Retinal pigment epithelial cell (primary cell): Measurements from ENCODE around the gene C1orf35.

Experiments
- DNase-seq: peaks from one replicate; pipeline ENCODE4 v3.0.0-alpha.2; 2010; ENCODE audit warnings: low read depth
- H3K4me3 ChIP-seq: 2 replicates; pipeline ENCODE4 v1.5.1; 2011; ENCODE audit warnings: mild to moderate bottlenecking, low read length, control low read depth, moderate library complexity
- TF ChIP-seq, protein P1 (sequence below): conservative IDR thresholded peaks from 2 replicates; pipeline ENCODE4 v1.5.1; 2011; ENCODE audit warnings: low read depth, low read length, control low read depth, inconsistent platforms

Gene C1orf35

DNA sequence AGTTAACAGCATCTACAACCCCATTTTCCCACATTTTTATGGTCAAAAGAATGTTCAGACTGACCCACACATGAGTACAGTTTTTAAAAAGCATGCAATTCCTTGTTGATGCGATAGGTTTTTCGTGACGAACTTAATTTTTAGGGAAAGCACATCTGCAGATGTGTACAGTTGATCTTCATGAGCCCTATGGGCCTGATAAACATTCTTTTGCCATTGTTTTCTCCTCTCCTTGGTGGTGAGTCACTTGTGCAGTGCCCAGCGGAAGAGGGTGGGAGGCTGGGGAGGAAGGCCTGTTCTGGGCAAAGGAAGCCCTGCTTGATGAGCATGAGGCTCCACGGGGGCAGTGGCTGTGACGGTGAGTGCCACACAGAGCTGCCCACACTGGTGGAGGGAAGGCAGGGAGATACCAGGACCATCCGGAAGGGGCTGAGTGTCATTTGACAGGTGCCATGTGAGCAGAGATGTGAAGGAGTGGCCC is 15.3 kb downstream of the C1orf35 start:
- TF ChIP-seq, protein P1, sequence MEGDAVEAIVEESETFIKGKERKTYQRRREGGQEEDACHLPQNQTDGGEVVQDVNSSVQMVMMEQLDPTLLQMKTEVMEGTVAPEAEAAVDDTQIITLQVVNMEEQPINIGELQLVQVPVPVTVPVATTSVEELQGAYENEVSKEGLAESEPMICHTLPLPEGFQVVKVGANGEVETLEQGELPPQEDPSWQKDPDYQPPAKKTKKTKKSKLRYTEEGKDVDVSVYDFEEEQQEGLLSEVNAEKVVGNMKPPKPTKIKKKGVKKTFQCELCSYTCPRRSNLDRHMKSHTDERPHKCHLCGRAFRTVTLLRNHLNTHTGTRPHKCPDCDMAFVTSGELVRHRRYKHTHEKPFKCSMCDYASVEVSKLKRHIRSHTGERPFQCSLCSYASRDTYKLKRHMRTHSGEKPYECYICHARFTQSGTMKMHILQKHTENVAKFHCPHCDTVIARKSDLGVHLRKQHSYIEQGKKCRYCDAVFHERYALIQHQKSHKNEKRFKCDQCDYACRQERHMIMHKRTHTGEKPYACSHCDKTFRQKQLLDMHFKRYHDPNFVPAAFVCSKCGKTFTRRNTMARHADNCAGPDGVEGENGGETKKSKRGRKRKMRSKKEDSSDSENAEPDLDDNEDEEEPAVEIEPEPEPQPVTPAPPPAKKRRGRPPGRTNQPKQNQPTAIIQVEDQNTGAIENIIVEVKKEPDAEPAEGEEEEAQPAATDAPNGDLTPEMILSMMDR, result no peak
- H3K4me3 ChIP-seq, result no peak overlapping the region
- DNase-seq, result no peak

DNA sequence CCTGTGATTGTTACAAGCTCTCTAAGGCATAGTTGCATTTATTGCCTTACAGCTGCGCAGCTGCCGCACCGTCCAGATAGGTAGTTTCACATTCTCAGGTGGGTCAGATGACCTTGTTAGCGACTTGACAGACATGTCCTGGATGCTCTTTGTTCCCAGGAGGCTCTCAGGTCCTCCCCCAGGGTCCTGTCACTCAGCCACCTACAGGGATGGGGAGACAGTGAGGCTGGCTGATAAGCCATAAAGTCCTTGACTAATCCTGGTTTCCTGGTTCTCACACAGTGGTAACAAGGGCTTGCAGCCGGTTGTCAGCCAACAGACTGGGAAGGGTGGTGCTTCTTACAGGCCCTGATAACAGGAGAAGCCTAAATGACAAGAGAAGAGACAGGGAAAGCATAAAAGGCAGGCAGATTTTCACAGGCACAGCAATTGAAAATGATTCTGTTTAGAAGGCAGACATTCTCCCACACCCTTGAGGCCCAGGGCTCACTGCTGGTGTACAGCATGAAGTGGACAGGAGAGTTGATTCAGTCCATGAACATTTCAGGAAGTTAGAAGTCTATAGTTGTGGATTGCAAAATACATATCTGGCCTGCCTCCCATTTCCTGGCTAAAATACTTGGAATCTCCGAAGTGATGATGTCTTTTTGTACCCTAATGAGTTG is 17.7 kb downstream of the C1orf35 start:
- TF ChIP-seq, protein P1, result no peak
- DNase-seq, result no peak
- H3K4me3 ChIP-seq, result peak overlapping the region; percentile 24

DNA sequence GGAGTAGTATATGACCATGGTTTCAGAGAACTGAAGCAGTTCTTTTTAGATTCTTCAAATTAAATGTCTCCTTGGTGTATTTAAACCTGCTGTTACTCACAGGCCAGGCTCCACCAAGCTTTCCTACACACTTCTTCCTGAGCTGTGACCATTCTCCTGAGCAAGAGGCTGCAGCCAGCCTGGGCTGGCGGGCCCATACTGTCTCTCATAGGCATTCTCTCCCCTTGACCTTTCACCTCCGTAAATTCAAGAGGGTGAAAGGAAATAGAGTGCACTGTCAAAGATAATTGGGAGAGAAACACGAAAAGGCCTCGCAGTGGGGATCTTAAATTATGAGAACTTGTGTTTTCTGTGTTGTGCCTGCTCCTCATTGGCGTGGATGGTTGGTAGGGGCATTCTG is 18.3 kb downstream of the C1orf35 start:
- H3K4me3 ChIP-seq, result peak overlapping the region; percentile 95
- TF ChIP-seq, protein P1, result no peak
- no peak for DNase-seq

DNA sequence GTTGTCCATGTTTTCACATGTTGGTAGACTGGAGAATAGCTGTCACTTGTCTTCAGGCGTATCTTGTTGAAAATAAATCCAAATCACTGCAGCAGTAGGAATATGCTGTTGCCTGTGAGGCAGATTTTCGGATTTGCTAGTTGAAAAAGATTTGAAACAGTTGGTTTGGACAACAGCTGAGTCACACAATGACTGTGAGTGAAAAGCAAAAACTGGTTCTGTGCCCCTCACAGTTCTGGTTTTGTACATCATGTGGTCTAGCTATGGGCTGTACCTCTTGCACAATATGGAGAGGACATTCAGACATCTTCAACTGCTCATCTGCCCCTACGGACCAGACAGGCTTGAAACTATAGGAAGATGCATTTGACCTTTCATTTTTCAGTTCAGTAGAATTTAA is 18.8 kb downstream of the C1orf35 start:
- H3K4me3 ChIP-seq, result peak overlapping the region; percentile 95
- DNase-seq, result no peak
- TF ChIP-seq, protein P1, result no peak

DNA sequence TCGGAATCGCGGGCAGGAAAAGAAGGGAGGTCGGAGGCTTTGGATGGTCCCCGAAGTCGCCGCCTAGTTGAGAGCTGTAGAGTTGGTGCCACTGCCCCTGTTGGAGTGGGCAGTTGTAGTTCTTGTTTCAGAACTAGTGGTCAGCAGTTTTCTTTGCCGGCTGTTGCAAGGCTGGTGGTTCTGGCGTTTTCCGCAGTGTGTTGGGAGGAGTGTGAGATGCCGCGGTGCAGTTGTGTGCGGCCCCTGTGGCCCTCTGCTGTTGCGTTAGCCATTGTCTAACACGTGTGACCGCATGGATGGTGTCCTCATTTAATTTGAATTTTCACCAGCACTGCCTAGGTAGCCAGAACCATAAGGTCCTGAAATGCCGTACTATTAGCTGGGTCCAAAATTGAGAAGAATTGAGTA is 19.2 kb downstream of the C1orf35 start:
- TF ChIP-seq, protein P1, result no peak
- H3K4me3 ChIP-seq, result peak overlapping the region; percentile 95
- DNase-seq, result no peak

DNA sequence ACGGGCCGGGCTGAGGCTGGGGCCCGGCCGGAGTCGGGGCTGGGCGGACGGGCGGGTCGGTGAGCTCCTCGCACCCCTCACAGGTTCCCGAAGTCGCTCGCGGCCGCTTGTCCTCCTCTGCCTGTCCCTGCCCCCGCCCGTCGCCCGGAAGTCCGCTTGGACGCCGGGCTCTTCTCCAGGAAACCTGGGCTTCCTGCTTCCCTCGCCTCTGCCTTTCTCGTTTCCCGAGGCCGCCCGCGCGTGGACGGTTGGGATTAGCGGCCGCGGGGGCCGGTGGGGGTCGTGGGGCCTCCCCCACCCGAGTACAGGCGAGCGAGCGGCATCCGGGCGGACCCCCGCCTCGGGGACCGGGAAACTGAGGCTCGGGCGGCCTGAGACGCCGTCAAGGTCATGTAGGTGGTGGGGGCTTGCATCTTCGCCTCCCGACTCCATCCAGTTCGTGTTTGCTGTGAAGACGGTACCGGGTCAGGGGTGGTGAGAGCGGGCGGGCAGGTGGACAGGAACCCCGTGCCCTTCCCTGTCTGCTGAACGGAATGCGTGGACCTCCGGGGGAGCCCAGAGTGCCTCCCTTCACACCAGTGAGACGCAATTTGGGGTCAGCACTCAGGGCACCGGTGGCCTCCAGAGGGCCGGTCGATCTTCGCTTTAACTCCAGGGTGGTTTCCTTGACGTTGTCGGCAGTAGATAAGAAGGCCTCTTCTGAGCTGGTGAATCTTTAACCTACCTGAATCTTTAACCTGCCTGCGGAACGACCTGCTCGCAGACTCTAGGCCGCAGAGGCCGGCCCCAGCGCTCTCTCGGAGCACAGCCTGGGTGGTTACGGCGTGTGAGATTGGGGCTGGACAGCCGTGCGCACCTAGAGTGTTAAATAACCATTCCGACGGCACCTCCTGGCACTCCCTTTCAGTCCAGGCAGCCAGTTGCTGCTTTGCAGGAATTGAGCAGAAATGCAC is 19.9 kb downstream of the C1orf35 start:
- TF ChIP-seq, protein P1, result no peak
- peak overlapping the region; percentile 95 for H3K4me3 ChIP-seq
- DNase-seq, result no peak
